T-helper 1 cell treated with Interleukin-12 subunit alpha and Interleukin-12 subunit beta and Interleukin-4 antibody, amounts not matched to agents 30 μg/mL and 1 μg/mL, for 36 hours (primary cell): ENCODE results near the gene PYURF.

Experiments used
- H3K27ac Mint-ChIP-seq: one replicate; pipeline ENCODE4 v1.8.0; 2021; ENCODE audit warnings: mild to moderate bottlenecking, mixed read lengths
- H3K27me3 Mint-ChIP-seq: one replicate; pipeline ENCODE4 v1.8.0; 2021; ENCODE audit warnings: low read depth, mixed read lengths
- H3K36me3 Mint-ChIP-seq: one replicate; pipeline ENCODE4 v1.8.0; 2021; ENCODE audit warnings: low read depth, mixed read lengths
- H3K4me1 Mint-ChIP-seq: one replicate; pipeline ENCODE4 v1.8.0; 2021; ENCODE audit warnings: low read depth, mixed read lengths
- H3K4me3 Mint-ChIP-seq: one replicate; pipeline ENCODE4 v1.8.0; 2021; ENCODE audit warnings: mild to moderate bottlenecking, moderate library complexity, mixed read lengths
- H3K9me3 Mint-ChIP-seq: one replicate; pipeline ENCODE4 v1.8.0; 2021; ENCODE audit warnings: mixed read lengths

The PYURF gene

GRCh38 chr4:88524171-88524570 lies 595 bp upstream of the PYURF start:
- no peaks in the 10 kb centered on the region for H3K9me3 Mint-ChIP-seq
- peak overlapping the region; percentile 92 for H3K4me3 Mint-ChIP-seq
- no peaks in the 10 kb centered on the region for H3K27me3 Mint-ChIP-seq
- peaks cover 12% of the 10 kb centered on the region for H3K36me3 Mint-ChIP-seq
- peaks cover 29% of the 10 kb centered on the region for H3K4me1 Mint-ChIP-seq
- H3K27ac Mint-ChIP-seq: no peak overlapping the region

- H3K27ac Mint-ChIP-seq: peak overlapping the region; percentile 77
- H3K4me3 Mint-ChIP-seq: peak overlapping the region; percentile 92
- H3K36me3 Mint-ChIP-seq: peaks cover 12% of the 10 kb centered on the region
- peaks cover 25% of the 10 kb centered on the region for H3K4me1 Mint-ChIP-seq
- H3K27me3 Mint-ChIP-seq: no peaks in the 10 kb centered on the region
- no peaks in the 10 kb centered on the region for H3K9me3 Mint-ChIP-seq
Measured at GRCh38 chr4:88522702-88523324, 763 bp downstream of the PYURF start.

GRCh38 chr4:88518911-88519310 lies 4.7 kb downstream of the PYURF start:
- no peak overlapping the region for H3K4me3 Mint-ChIP-seq
- H3K36me3 Mint-ChIP-seq: peaks cover 12% of the 10 kb centered on the region
- H3K4me1 Mint-ChIP-seq: peaks cover 12% of the 10 kb centered on the region
- H3K27me3 Mint-ChIP-seq: no peaks in the 10 kb centered on the region
- H3K9me3 Mint-ChIP-seq: no peaks in the 10 kb centered on the region
- H3K27ac Mint-ChIP-seq: no peak overlapping the region

GRCh38 chr4:88517825-88518224 lies 5.8 kb downstream of the PYURF start:
- Mint-ChIP-seq H3K36me3 (peaks cover 12% of the 10 kb centered on the region), H3K4me1 (peaks cover 12% of the 10 kb centered on the region), H3K27ac (no peak overlapping the region), H3K4me3 (no peak overlapping the region), H3K9me3 (no peaks in the 10 kb centered on the region), H3K27me3 (no peaks in the 10 kb centered on the region)

- Mint-ChIP-seq H3K36me3 (peaks cover 8% of the 10 kb centered on the region), H3K27ac (no peak overlapping the region), H3K27me3 (no peaks in the 10 kb centered on the region), H3K9me3 (no peaks in the 10 kb centered on the region), H3K4me3 (no peak overlapping the region), H3K4me1 (peaks cover 5% of the 10 kb centered on the region)
Measured at GRCh38 chr4:88516746-88517145, 6.8 kb downstream of the PYURF start.

- no peak overlapping the region for H3K27ac Mint-ChIP-seq
- H3K4me1 Mint-ChIP-seq: no peaks in the 10 kb centered on the region
- H3K4me3 Mint-ChIP-seq: no peak overlapping the region
- no peaks in the 10 kb centered on the region for H3K27me3 Mint-ChIP-seq
- H3K9me3 Mint-ChIP-seq: no peaks in the 10 kb centered on the region
- H3K36me3 Mint-ChIP-seq: no peaks in the 10 kb centered on the region
Measured at GRCh38 chr4:88514557-88515511, 8.7 kb downstream of the PYURF start.

GRCh38 chr4:88511236-88511635 lies 12.3 kb downstream of the PYURF start:
- H3K36me3 Mint-ChIP-seq: peaks cover 4% of the 10 kb centered on the region
- H3K27ac Mint-ChIP-seq: no peak overlapping the region
- H3K4me3 Mint-ChIP-seq: no peak overlapping the region
- no peaks in the 10 kb centered on the region for H3K4me1 Mint-ChIP-seq
- no peaks in the 10 kb centered on the region for H3K27me3 Mint-ChIP-seq
- no peaks in the 10 kb centered on the region for H3K9me3 Mint-ChIP-seq

GRCh38 chr4:88503344-88503743 lies 20.2 kb downstream of the PYURF start:
- Mint-ChIP-seq H3K36me3 (peaks cover 41% of the 10 kb centered on the region), H3K4me1 (peaks cover 10% of the 10 kb centered on the region), H3K9me3 (no peaks in the 10 kb centered on the region), H3K4me3 (no peak overlapping the region), H3K27me3 (no peaks in the 10 kb centered on the region), H3K27ac (no peak overlapping the region)

GRCh38 chr4:88497859-88498409 lies 25.6 kb downstream of the PYURF start:
- H3K27ac Mint-ChIP-seq: no peak overlapping the region
- peaks cover 4% of the 10 kb centered on the region for H3K4me1 Mint-ChIP-seq
- H3K27me3 Mint-ChIP-seq: no peaks in the 10 kb centered on the region
- H3K4me3 Mint-ChIP-seq: no peak overlapping the region
- no peaks in the 10 kb centered on the region for H3K9me3 Mint-ChIP-seq
- peaks cover 54% of the 10 kb centered on the region for H3K36me3 Mint-ChIP-seq

- Mint-ChIP-seq H3K4me1 (peaks cover 13% of the 10 kb centered on the region), H3K27ac (peak overlapping the region; percentile 73), H3K27me3 (no peaks in the 10 kb centered on the region), H3K36me3 (peaks cover 45% of the 10 kb centered on the region), H3K9me3 (no peaks in the 10 kb centered on the region), H3K4me3 (no peak overlapping the region)
Measured at GRCh38 chr4:88489100-88489761, 34.3 kb downstream of the PYURF start.

- peaks cover 36% of the 10 kb centered on the region for H3K36me3 Mint-ChIP-seq
- H3K9me3 Mint-ChIP-seq: no peaks in the 10 kb centered on the region
- H3K27me3 Mint-ChIP-seq: no peaks in the 10 kb centered on the region
- peaks cover 8% of the 10 kb centered on the region for H3K4me1 Mint-ChIP-seq
- no peak overlapping the region for H3K4me3 Mint-ChIP-seq
- no peak overlapping the region for H3K27ac Mint-ChIP-seq
Measured at GRCh38 chr4:88481537-88481936, 42.0 kb downstream of the PYURF start.

- peaks cover 40% of the 10 kb centered on the region for H3K36me3 Mint-ChIP-seq
- peaks cover 6% of the 10 kb centered on the region for H3K4me1 Mint-ChIP-seq
Measured at GRCh38 chr4:88478247-88478646, 45.3 kb downstream of the PYURF start.

GRCh38 chr4:88477229-88477860 lies 46.2 kb downstream of the PYURF start:
- H3K27me3 Mint-ChIP-seq: no peaks in the 10 kb centered on the region
- no peak overlapping the region for H3K27ac Mint-ChIP-seq
- H3K36me3 Mint-ChIP-seq: peaks cover 44% of the 10 kb centered on the region
- H3K4me1 Mint-ChIP-seq: peaks cover 6% of the 10 kb centered on the region
- no peaks in the 10 kb centered on the region for H3K9me3 Mint-ChIP-seq
- H3K4me3 Mint-ChIP-seq: no peak overlapping the region

More at GRCh38 chr4:88478247-88478646, 45.3 kb downstream of the PYURF start:
- Mint-ChIP-seq H3K4me3 (no peak overlapping the region), H3K9me3 (no peaks in the 10 kb centered on the region), H3K27ac (no peak overlapping the region), H3K27me3 (no peaks in the 10 kb centered on the region)
